C4-2B (cell line): ENCODE measurements around the gene EVA1A.

Source experiments
- H3K27ac ChIP-seq: fragments of 450-650 bp; 2 replicates; pipeline ENCODE4 v1.5.1; 2017
- CTCF ChIP-seq: fragments of 450-650 bp; conservative IDR thresholded peaks from 2 replicates; pipeline ENCODE4 v1.5.1; 2017; ENCODE audit warnings: mild to moderate bottlenecking
- ZFX ChIP-seq: fragments of 450-650 bp; IDR thresholded peaks from 2 replicates; pipeline ENCODE4 v1.6.1; 2017

The EVA1A gene

GRCh38 chr2:75506101-75506697 is 54.5 kb downstream of the EVA1A start:
- H3K27ac ChIP-seq = no peak overlapping the region
- TF ChIP-seq CTCF (no peak), ZFX (no peak)

GRCh38 chr2:75505012-75505411 is 55.7 kb downstream of the EVA1A start:
- TF ChIP-seq ZFX (no peak), CTCF (no peak)
- no peak overlapping the region for H3K27ac ChIP-seq

- no peak overlapping the region for H3K27ac ChIP-seq
- TF ChIP-seq CTCF (no peak), ZFX (no peak)
Measured at GRCh38 chr2:75503048-75503607, 57.6 kb downstream of the EVA1A start.

- TF ChIP-seq ZFX (no peak), CTCF (no peak)
- H3K27ac ChIP-seq = no peak overlapping the region
Measured at GRCh38 chr2:75500633-75501032, 60.1 kb downstream of the EVA1A start.

GRCh38 chr2:75499534-75499933 is 61.2 kb downstream of the EVA1A start:
- no peak overlapping the region for H3K27ac ChIP-seq
- TF ChIP-seq ZFX (no peak), CTCF (no peak)

- TF ChIP-seq CTCF (no peak), ZFX (no peak)
- H3K27ac ChIP-seq = no peak overlapping the region
Measured at GRCh38 chr2:75498907-75499306, 61.8 kb downstream of the EVA1A start.

- H3K27ac ChIP-seq = no peak overlapping the region
- TF ChIP-seq ZFX (no peak), CTCF (no peak)
Measured at GRCh38 chr2:75497256-75497655, 63.5 kb downstream of the EVA1A start.
